Tibial nerve (tissue), 4 donors: ENCODE measurements around the gene SUSD1. TPM values are rescaled to one million over a fixed set of nuclear protein-coding genes. Genes with fewer than 3 reads are reported as not detected.

Experiments used
- DNase-seq, 2 donors: peaks; one replicate each; pipeline ENCODE4 v3.0.0-alpha.2; 2019; ENCODE audit warnings: low spot score in 2 of 2
- H3K27ac ChIP-seq, 4 donors: fragments of 200-600 bp; sonication (generic) in 3 of 4; one replicate each; pipeline ENCODE4 v1.5.1; 2017 to 2019; ENCODE audit warnings: mild to moderate bottlenecking in 1 of 4
- H3K27me3 ChIP-seq, 2 donors: fragments of 200-600 bp; sonication (generic) in 1 of 2; one replicate each; pipeline versions ENCODE4 v1.5.1 to v1.6.0; 2017 to 2019
- H3K36me3 ChIP-seq, 3 donors: fragments of 200-600 bp; sonication (generic); one replicate each; pipeline ENCODE4 v1.5.1; 2018 to 2019
- H3K4me1 ChIP-seq, 4 donors: fragments of 200-600 bp; sonication (generic) in 3 of 4; one replicate each; pipeline ENCODE4 v1.5.1; 2017 to 2019
- H3K4me3 ChIP-seq, 4 donors: fragments of 200-600 bp; sonication (generic) in 3 of 4; one replicate each; pipeline ENCODE4 v1.5.1; 2017 to 2019; ENCODE audit warnings: mild to moderate bottlenecking in 1 of 4, moderate library complexity in 1 of 4
- H3K9me3 ChIP-seq, 4 donors: fragments of 200-600 bp; sonication (generic) in 3 of 4; one replicate each; pipeline ENCODE4 v1.5.1; 2017 to 2019
- CTCF ChIP-seq, 5 experiments: fragments of 200-600 bp in 3 of 5; fragments of 450-650 bp in 2 of 5; sonication (generic) in 3 of 5; IDR thresholded peaks; one replicate each; pipeline ENCODE4 v1.5.1; 2016 to 2019; ENCODE audit warnings: antibody characterized with exemption in 5 of 5, mild to moderate bottlenecking in 3 of 5, moderate library complexity in 2 of 5
- EP300 ChIP-seq, 2 donors: sonication (generic); formaldehyde crosslinking; IDR thresholded peaks; one replicate each; pipeline ENCODE4 v1.6.1; 2017; ENCODE audit warnings: antibody characterized with exemption in 2 of 2, mild to moderate bottlenecking in 1 of 2
- POLR2A ChIP-seq, 2 donors: fragments of 450-650 bp; IDR thresholded peaks; one replicate each; pipeline ENCODE4 v1.6.1; 2017; ENCODE audit warnings: antibody characterized with exemption in 2 of 2, mild to moderate bottlenecking in 2 of 2, moderate library complexity in 2 of 2
- WGBS, 2 donors: methylation state at CpG; one replicate each; pipeline ENCODE4 v1.1.5; 2018; 5-methylcytosine and 5-hydroxymethylcytosine counted together
- total RNA-seq, 4 donors: library from RNA; depleted of rRNA; stranded (reverse); fragments of >200 nt; gene quantifications; one replicate each; pipeline ENCODE4 v1.1.0, GENCODE V29; 2016

The SUSD1 gene
- total RNA-seq, 4 donors from 2014 or later: 6.9 to 19.8 (median 11.5) TPM

GRCh38 chr9:112005939-112006338 lies 169.2 kb downstream of the SUSD1 start:
- H3K4me1 ChIP-seq: no peaks in the 10 kb centered on the region
- H3K4me3 ChIP-seq: no peak overlapping the region
- WGBS, 2 donors: 68 to 74% methylated on average over 8 of the region's 8 CpGs
- no peak for DNase-seq
- H3K27ac ChIP-seq: no peak overlapping the region
- no peaks in the 10 kb centered on the region for H3K27me3 ChIP-seq
- H3K36me3 ChIP-seq: no peaks in the 10 kb centered on the region
- TF ChIP-seq EP300 (IDR thresholded peaks at IDR 0.05) (no peak), CTCF (IDR thresholded peaks at IDR 0.05) (no peak), POLR2A (IDR thresholded peaks at IDR 0.05) (no peak)
- no peaks in the 10 kb centered on the region for H3K9me3 ChIP-seq

GRCh38 chr9:112003538-112003937 lies 171.6 kb downstream of the SUSD1 start:
- WGBS, 2 donors: 90 to 92% methylated on average over 4 of the region's 4 CpGs
- H3K4me1 ChIP-seq: no peaks in the 10 kb centered on the region
- TF ChIP-seq EP300 (IDR thresholded peaks at IDR 0.05) (no peak), CTCF (IDR thresholded peaks at IDR 0.05) (no peak), POLR2A (IDR thresholded peaks at IDR 0.05) (no peak)
- H3K36me3 ChIP-seq: no peaks in the 10 kb centered on the region
- no peak for DNase-seq
- H3K27me3 ChIP-seq: no peaks in the 10 kb centered on the region
- no peak overlapping the region for H3K27ac ChIP-seq
- no peaks in the 10 kb centered on the region for H3K9me3 ChIP-seq
- no peak overlapping the region for H3K4me3 ChIP-seq

- Histone ChIP-seq H3K36me3 (no peaks in the 10 kb centered on the region), H3K4me3 (no peak overlapping the region), H3K27ac (no peak overlapping the region), H3K4me1 (no peaks in the 10 kb centered on the region), H3K27me3 (no peaks in the 10 kb centered on the region), H3K9me3 (no peaks in the 10 kb centered on the region)
- TF ChIP-seq CTCF (IDR thresholded peaks at IDR 0.05): no peak
- TF ChIP-seq EP300 (IDR thresholded peaks at IDR 0.05): no peak
- no peak for TF ChIP-seq POLR2A (IDR thresholded peaks at IDR 0.05)
- WGBS, 2 donors: 92 to 94% methylated on average over 11 of the region's 11 CpGs
- no peak for DNase-seq
Observed at GRCh38 chr9:112002847-112003457, 172.1 kb downstream of the SUSD1 start.

DNA sequence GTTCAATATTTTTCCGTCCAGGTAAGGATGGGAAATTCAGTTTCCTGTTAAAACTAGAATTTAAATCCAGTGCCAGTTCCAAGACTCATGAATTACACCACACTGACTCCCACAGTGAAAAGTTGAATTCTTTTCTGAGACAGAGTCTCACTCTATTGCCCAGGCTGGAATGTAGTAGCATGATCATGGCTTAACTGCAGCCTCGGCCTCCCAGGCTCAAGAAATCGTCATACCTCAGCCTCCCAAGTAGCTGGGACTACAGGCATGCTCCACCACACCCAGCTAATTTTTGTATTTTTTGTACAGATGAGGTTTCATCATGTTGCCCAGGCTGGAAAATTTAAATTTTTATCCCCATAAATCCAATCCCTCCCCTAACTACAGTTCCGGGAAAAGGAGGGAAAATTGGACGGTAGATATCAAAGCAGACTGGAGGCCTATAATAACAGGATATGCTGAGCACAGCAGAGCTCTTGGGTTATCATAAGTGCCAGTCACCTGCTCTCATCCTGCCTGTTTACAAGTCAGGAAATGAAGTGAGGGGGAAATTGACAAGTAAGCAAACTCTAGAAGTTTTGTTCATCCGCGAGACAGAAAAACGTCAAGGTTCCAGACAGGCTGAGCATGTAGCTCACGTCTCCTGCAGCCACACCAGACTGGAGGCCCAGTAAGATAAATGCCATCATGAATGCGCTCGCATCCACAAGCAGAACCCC lies 172.8 kb downstream of the SUSD1 start:
- Histone ChIP-seq H3K4me3 (no peak overlapping the region), H3K9me3 (no peaks in the 10 kb centered on the region), H3K27me3 (no peaks in the 10 kb centered on the region), H3K36me3 (no peaks in the 10 kb centered on the region), H3K27ac (no peak overlapping the region), H3K4me1 (no peaks in the 10 kb centered on the region)
- 83 to 84% methylated on average over 11 of the region's 11 CpGs for WGBS, 2 donors
- TF ChIP-seq EP300 (IDR thresholded peaks at IDR 0.05) (no peak), POLR2A (IDR thresholded peaks at IDR 0.05) (no peak), CTCF (IDR thresholded peaks at IDR 0.05) (no peak)
- no peak for DNase-seq

DNA sequence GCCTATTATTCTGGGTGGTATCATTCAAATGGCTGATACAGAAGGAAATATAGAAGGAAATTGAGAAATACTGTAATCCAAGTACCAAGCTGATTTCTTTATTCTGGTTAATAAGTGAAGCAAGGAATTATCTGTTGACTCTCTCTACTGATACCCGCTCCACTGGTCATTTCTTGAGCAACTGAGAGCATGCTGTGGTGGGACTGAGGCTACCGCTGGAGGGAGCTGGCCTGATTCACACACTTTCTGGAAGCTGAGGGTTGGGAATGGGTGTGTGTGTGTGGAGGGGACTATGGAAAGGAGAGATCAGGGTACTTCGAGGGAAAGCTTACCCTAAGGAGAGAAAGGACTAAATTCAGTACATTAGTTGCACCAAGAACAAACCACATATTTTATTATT lies 174.4 kb downstream of the SUSD1 start:
- TF ChIP-seq POLR2A (IDR thresholded peaks at IDR 0.05): no peak
- no peak for TF ChIP-seq CTCF (IDR thresholded peaks at IDR 0.05)
- TF ChIP-seq EP300 (IDR thresholded peaks at IDR 0.05): no peak
- H3K9me3 ChIP-seq: no peaks in the 10 kb centered on the region
- no peaks in the 10 kb centered on the region for H3K4me1 ChIP-seq
- no peak overlapping the region for H3K4me3 ChIP-seq
- H3K36me3 ChIP-seq: no peaks in the 10 kb centered on the region
- no peak for DNase-seq
- no peaks in the 10 kb centered on the region for H3K27me3 ChIP-seq
- no peak overlapping the region for H3K27ac ChIP-seq
- 87 to 92% methylated on average over 3 of the region's 3 CpGs for WGBS, 2 donors
